SK-N-SH (cell line): ENCODE measurements around the gene VDAC1. TPM values are rescaled to one million over a fixed set of nuclear protein-coding genes. Genes with fewer than 3 reads are reported as not detected.
"Not testable (repeated sequence)": the region's sequence is repeated elsewhere in the genome, so short reads cannot be mapped to it uniquely, and the experiment has no call there.

ENCODE experiments used
- CTCF ChIA-PET: fragments of 300-600, 350-600 bp; formaldehyde crosslinking; extraction: SDS; loops from one replicate; lab custom pipeline; 2021; lab: Yijun Ruan, JAX
- POLR2A ChIA-PET: fragments of 350-600 bp; sonication (Branson Sonifier 250); formaldehyde crosslinking; extraction: SDS; loops from one replicate; lab custom pipeline; 2020; ENCODE audit warnings: antibody characterized with exemption, inconsistent platforms; lab: Yijun Ruan, JAX
- DNase-seq: peaks from one replicate; pipeline ENCODE4 v3.0.0; 2012
- H2AFZ ChIP-seq: fragments of 200-600 bp; sonication (generic); 2 replicates; pipeline ENCODE4 v1.8.1; 2016; ENCODE audit warnings: antibody characterized with exemption, mild to moderate bottlenecking, low read depth
- H3F3A ChIP-seq: fragments of 200-600 bp; sonication (generic); replicated peaks from 2 replicates; pipeline ENCODE3; 2016; ENCODE audit warnings: antibody characterized with exemption, mild to moderate bottlenecking; ENCODE audit not compliant: insufficient read depth
- H3K27ac ChIP-seq, 2 experiments: fragments of 200-500 bp in 1 of 2; fragments of 200-600 bp in 1 of 2; sonication (Bioruptor generic) in 1 of 2; sonication (generic), shearing (Covaris generic) in 1 of 2; 2 replicates each; pipeline versions ENCODE4 v1.5.1 to v1.6.1; 2014 to 2016; ENCODE audit warnings: low read depth in 2 of 2, inconsistent platforms in 1 of 2, low read length in 1 of 2, mild to moderate bottlenecking in 1 of 2, mixed read lengths in 1 of 2
- H3K27me3 ChIP-seq: fragments of 200-600 bp; sonication (generic), shearing (Covaris generic); 2 replicates; pipeline ENCODE4 v1.6.1; 2016; ENCODE audit warnings: mixed run types; ENCODE audit not compliant: insufficient read depth
- H3K36me3 ChIP-seq, 2 experiments: fragments of 200-500 bp in 1 of 2; fragments of 200-600 bp in 1 of 2; sonication (Bioruptor generic) in 1 of 2; sonication (generic) in 1 of 2; replicated peaks in 1 of 2; 2 replicates each; pipeline versions ENCODE3 to v1.5.1; 2014 to 2016; ENCODE audit warnings: low read length in 1 of 2, mild to moderate bottlenecking in 1 of 2; ENCODE audit not compliant: insufficient read depth in 2 of 2, control insufficient read depth in 1 of 2
- H3K4me1 ChIP-seq, 2 experiments: fragments of 200-500 bp in 1 of 2; fragments of 200-600 bp in 1 of 2; sonication (Bioruptor generic) in 1 of 2; sonication (generic), shearing (Covaris generic) in 1 of 2; 2 replicates each; pipeline versions ENCODE4 v1.5.1 to v1.6.1; 2014 to 2016; ENCODE audit warnings: low read depth in 1 of 2, low read length in 1 of 2, mixed run types in 1 of 2; ENCODE audit not compliant: insufficient read depth in 2 of 2, control insufficient read depth in 1 of 2
- H3K4me2 ChIP-seq: fragments of 200-600 bp; sonication (generic), shearing (Covaris generic); 2 replicates; pipeline ENCODE4 v1.6.1; 2017; ENCODE audit warnings: mixed run types
- H3K4me3 ChIP-seq, 2 experiments: fragments of 200-500 bp in 1 of 2; fragments of 200-600 bp in 1 of 2; sonication (Bioruptor generic) in 1 of 2; sonication (generic), shearing (Covaris generic) in 1 of 2; 2 replicates each; pipeline versions ENCODE4 v1.5.1 to v1.8.1; 2014 to 2016; ENCODE audit warnings: low read depth in 2 of 2, inconsistent platforms in 1 of 2, low read length in 1 of 2, mild to moderate bottlenecking in 1 of 2, mixed read lengths in 1 of 2, moderate library complexity in 1 of 2
- H3K79me2 ChIP-seq: fragments of 200-600 bp; sonication (generic); 2 replicates; pipeline ENCODE4 v1.8.1; 2017; ENCODE audit warnings: mild to moderate bottlenecking; ENCODE audit not compliant: insufficient read depth
- H3K9ac ChIP-seq: fragments of 200-600 bp; sonication (generic); 2 replicates; pipeline ENCODE4 v1.6.1; 2017; ENCODE audit warnings: mixed run types
- H3K9me2 ChIP-seq: fragments of 200-600 bp; sonication (generic); 2 replicates; pipeline ENCODE4 v1.6.1; 2017; ENCODE audit warnings: mixed run types
- H3K9me3 ChIP-seq: fragments of 200-600 bp; sonication (generic); 2 replicates; pipeline ENCODE4 v1.6.1; 2017; ENCODE audit warnings: mixed run types, mild to moderate bottlenecking, moderate library complexity
- H4K20me1 ChIP-seq: fragments of 200-600 bp; sonication (generic); 2 replicates; pipeline ENCODE4 v1.6.1; 2017; ENCODE audit warnings: mild to moderate bottlenecking, mixed run types; ENCODE audit not compliant: insufficient read depth
- CTCF ChIP-seq: fragments of 200-600 bp; sonication (generic); IDR thresholded peaks from 2 replicates; pipeline ENCODE4 v1.6.1; 2017; ENCODE audit warnings: antibody characterized with exemption, mild to moderate bottlenecking, moderate library complexity
- FOSL2 ChIP-seq: IDR thresholded peaks from 2 replicates; pipeline ENCODE4 v1.4.0; 2012; ENCODE audit warnings: low read depth, mild to moderate bottlenecking, moderate library complexity, borderline replicate concordance
- NRF1 ChIP-seq: IDR thresholded peaks from 2 replicates; pipeline ENCODE4 v1.6.1; 2012; ENCODE audit warnings: low read depth, mild to moderate bottlenecking, low read length
- PBX3 ChIP-seq: IDR thresholded peaks from 2 replicates; pipeline ENCODE4; 2012
- POLR2AphosphoS5 ChIP-seq: IDR thresholded peaks from 2 replicates; pipeline ENCODE4 v1.6.1; 2012; ENCODE audit warnings: low read depth, low read length
- TEAD4 ChIP-seq: IDR thresholded peaks from 2 replicates; pipeline ENCODE4 v1.4.0; 2012; ENCODE audit warnings: mild to moderate bottlenecking, borderline replicate concordance; ENCODE audit not compliant: insufficient read depth
- YY1 ChIP-seq: IDR thresholded peaks from 2 replicates; pipeline ENCODE4 v1.4.0; 2012; ENCODE audit warnings: low read depth, mild to moderate bottlenecking
- whole genome bisulfite sequencing: methylation state at CpG from one replicate; pipeline ENCODE4 v1.1.6; 2017; ENCODE audit warnings: low lambda C conversion rate; 5-methylcytosine and 5-hydroxymethylcytosine counted together
- polyA plus RNA-seq, 3 experiments: library from polyadenylated mRNA; depleted of rRNA; stranded (reverse); fragments of >200 nt; gene quantifications; 2 replicates each; pipeline ENCODE4 v1.2.3, GENCODE V29; 2012
- TF ChIP-seq, protein P1 (sequence below): IDR thresholded peaks from 2 replicates; pipeline ENCODE4 v1.6.1; 2012; ENCODE audit warnings: mild to moderate bottlenecking, low read depth, low read length, moderate library complexity
- TF ChIP-seq, protein P2 (sequence below): fragments of 150-350 bp; IDR thresholded peaks from 2 replicates; pipeline ENCODE4 v1.6.1; 2017; ENCODE audit warnings: antibody characterized with exemption, low read length, low read depth, borderline replicate concordance

The VDAC1 gene
- polyA plus RNA-seq, 1 of the 3 experiments (the other 2 are of a cell fraction) = 166 TPM

- Histone ChIP-seq H3K4me2 (no peak overlapping the region), H3K27me3 (no peaks in the 10 kb centered on the region), H3K9me2 (no peaks in the 10 kb centered on the region), H3K79me2 (peaks cover 35% of the 10 kb centered on the region), H3K4me1 (peaks cover 2 to 3% of the 10 kb centered on the region in 2 experiments; a peak in 2 of 4 replicates)
- DNase-seq = no peak
- no peak for TF ChIP-seq NRF1
- TF ChIP-seq, protein P1, sequence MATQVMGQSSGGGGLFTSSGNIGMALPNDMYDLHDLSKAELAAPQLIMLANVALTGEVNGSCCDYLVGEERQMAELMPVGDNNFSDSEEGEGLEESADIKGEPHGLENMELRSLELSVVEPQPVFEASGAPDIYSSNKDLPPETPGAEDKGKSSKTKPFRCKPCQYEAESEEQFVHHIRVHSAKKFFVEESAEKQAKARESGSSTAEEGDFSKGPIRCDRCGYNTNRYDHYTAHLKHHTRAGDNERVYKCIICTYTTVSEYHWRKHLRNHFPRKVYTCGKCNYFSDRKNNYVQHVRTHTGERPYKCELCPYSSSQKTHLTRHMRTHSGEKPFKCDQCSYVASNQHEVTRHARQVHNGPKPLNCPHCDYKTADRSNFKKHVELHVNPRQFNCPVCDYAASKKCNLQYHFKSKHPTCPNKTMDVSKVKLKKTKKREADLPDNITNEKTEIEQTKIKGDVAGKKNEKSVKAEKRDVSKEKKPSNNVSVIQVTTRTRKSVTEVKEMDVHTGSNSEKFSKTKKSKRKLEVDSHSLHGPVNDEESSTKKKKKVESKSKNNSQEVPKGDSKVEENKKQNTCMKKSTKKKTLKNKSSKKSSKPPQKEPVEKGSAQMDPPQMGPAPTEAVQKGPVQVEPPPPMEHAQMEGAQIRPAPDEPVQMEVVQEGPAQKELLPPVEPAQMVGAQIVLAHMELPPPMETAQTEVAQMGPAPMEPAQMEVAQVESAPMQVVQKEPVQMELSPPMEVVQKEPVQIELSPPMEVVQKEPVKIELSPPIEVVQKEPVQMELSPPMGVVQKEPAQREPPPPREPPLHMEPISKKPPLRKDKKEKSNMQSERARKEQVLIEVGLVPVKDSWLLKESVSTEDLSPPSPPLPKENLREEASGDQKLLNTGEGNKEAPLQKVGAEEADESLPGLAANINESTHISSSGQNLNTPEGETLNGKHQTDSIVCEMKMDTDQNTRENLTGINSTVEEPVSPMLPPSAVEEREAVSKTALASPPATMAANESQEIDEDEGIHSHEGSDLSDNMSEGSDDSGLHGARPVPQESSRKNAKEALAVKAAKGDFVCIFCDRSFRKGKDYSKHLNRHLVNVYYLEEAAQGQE = no peak
- TF ChIP-seq TEAD4 = no peak
- TF ChIP-seq PBX3 = no peak
- TF ChIP-seq, protein P2, sequence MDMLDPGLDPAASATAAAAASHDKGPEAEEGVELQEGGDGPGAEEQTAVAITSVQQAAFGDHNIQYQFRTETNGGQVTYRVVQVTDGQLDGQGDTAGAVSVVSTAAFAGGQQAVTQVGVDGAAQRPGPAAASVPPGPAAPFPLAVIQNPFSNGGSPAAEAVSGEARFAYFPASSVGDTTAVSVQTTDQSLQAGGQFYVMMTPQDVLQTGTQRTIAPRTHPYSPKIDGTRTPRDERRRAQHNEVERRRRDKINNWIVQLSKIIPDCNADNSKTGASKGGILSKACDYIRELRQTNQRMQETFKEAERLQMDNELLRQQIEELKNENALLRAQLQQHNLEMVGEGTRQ = no peak
- TF ChIP-seq FOSL2 = no peak
- TF ChIP-seq YY1 = no peak
- no peak for TF ChIP-seq CTCF
- no peak for TF ChIP-seq POLR2AphosphoS5
- TF ChIP-seq, all 33 proteins: peak for 0
- 97% methylated on average over 4 of the region's 4 CpGs for WGBS
- peaks cover 39 to 41% of the 10 kb centered on the region in 2 experiments for H3K36me3 ChIP-seq
- POLR2A ChIA-PET = no interaction called here
- H2AFZ ChIP-seq = no peak overlapping the region
- H3K9me3 ChIP-seq = no peaks in the 10 kb centered on the region
- CTCF ChIA-PET = interaction anchor here (0.7 to 2.0 kb wide), 3 partner anchors 56 to 533 kb away, joined by 3 to 6 read pairs (median 3); no protein-coding TSS in a partner anchor
- no peak overlapping the region for H3K27ac ChIP-seq
- no peak overlapping the region for H3K4me3 ChIP-seq
- peaks cover 30% of the 10 kb centered on the region for H3F3A ChIP-seq
- H3K9ac ChIP-seq = no peak overlapping the region
- peaks cover 1% of the 10 kb centered on the region; the same call in 1 of the 2 replicates for H4K20me1 ChIP-seq
These were observed 47.7 kb downstream of the VDAC1 start for GRCh38 chr5:133957080-133957479.

GRCh38 chr5:133956196-133956595 lies 48.6 kb downstream of the VDAC1 start:
- POLR2A ChIA-PET = not testable (repeated sequence)

More at GRCh38 chr5:133956196-133956595, 48.6 kb downstream of the VDAC1 start:
- H3K36me3 ChIP-seq = peaks cover 39 to 41% of the 10 kb centered on the region in 2 experiments
- WGBS = 96% methylated on average over 1 of the region's 1 CpG
- H3F3A ChIP-seq = peaks cover 25% of the 10 kb centered on the region
- not testable (repeated sequence) for H3K4me1 ChIP-seq, H3K4me2 ChIP-seq, H3K9me3 ChIP-seq, H2AFZ ChIP-seq, H3K9me2 ChIP-seq, DNase-seq, H3K27me3 ChIP-seq, H4K20me1 ChIP-seq, H3K4me3 ChIP-seq, H3K27ac ChIP-seq, H3K9ac ChIP-seq
- CTCF ChIA-PET = interaction anchor here (2.0 kb wide), 1 partner anchor 532 kb away, joined by 6 read pairs; no protein-coding TSS in a partner anchor
- peaks cover 27% of the 10 kb centered on the region for H3K79me2 ChIP-seq
